HUDEP-2 (cell line): ENCODE measurements around the gene CPZ.
A peak's percentile ranks its signal among the peaks of the same experiment; 100 is the strongest.

Source experiments
- DNase-seq, 76 experiments: peaks; one replicate each; lab custom pipeline; 2025; ENCODE audit not compliant: unreplicated experiment in 76 of 76; lab: John Stamatoyannopoulos, UW

The CPZ gene

DNA sequence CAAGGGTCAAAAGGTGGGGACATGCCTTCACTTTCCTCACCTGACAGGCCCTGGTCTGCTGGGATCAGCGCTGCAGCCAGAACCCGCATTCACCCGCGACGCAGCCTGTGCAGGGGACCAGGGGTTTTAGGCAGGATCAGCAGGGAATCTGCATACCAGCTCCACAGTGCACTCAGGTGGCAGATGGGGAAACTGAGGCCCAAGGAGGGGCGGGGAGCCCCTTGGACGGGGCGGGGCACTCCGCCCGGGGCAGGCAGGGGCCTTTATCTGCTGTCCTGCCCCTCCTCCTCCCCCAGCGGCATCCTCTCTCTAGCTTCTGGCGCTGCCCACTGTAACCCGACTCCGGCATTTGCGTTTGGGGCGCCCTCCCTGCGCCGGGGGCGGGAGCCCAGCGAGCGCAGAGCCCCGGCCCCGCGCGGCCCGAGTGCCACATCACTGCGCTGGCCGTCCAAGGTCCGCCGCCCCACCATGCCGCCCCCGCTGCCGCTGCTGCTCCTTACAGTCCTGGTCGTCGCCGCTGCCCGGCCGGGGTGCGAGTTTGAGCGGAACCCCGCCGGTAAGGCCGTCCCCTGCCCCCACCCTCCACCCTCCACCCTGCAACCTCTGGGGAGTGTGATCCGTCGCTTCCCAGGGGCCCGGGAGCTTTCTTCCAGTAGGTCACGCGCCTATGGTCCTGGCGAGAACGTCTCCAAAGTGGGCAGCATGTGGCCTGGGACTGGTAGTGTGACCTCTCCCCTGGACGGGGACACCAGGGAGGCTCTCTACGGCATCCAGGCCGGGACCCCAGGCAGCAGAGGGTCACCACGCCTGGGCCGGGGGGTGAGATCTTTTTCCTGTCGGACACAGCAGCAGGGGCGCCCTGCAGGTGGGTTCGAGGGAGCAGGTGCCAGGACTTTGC, at the start of gene CPZ:
TSS of gene CPZ (plus strand) at position 400 of the 898 bp plus-strand sequence. CDS start at position 469, 69 bp downstream.
- DNase-seq: no peak

DNA sequence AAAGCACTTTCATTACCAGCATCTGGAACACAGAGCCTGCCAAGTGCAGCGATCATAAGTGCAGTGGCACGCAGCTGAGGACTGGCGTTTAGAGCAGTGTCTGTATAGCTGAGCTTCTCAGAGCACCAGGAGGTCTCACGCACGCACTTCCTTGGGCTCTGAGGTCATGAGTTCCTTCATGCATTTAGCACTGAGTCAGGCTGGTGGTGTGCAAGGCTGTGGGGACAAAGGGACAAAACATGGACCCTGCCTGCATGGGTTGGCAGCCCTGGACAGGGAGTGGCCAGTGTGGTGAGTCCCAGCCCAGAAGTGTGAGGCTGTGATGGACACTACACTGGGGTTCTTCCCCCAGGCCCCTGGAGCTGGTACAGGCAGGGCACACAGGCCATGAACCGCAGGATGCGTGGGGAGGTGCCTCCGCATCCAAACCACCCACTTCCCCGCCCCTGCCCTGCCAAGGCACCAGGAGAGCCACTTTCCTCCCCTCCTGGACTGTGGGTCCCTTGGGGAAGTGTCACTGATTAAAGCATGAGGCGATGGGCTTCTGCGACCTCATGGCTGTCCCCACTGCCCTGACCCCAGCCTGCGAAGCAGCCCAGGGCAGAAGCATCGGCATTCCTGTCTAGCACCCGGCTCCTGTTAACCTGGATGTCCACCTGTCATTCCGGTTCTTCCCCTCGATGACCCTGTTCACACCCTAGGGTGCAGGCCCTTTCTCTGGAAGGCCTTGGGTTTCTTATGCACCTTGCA, 49.6 kb upstream of the CPZ start:
- DNase-seq: no peak

DNA sequence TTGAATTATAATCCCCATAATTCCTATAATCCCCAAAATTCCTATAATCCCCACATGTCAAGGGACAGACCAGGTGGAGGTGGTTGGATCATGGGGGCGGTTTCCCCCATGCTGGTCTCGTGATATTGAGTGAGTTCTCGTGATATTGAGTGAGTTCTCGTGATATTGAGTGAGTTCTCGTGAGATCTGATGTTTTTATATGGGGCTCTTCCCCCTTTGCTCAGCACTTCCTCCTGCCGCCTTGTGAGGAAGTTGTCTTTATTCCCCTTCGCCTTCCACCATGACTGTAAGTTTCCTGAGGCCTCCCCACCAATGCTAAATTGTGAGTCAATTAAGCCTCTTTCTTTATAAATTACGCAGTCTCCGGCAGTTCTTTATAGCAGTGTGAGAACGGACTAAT, 48.9 kb upstream of the CPZ start:
- no peak for DNase-seq

DNA sequence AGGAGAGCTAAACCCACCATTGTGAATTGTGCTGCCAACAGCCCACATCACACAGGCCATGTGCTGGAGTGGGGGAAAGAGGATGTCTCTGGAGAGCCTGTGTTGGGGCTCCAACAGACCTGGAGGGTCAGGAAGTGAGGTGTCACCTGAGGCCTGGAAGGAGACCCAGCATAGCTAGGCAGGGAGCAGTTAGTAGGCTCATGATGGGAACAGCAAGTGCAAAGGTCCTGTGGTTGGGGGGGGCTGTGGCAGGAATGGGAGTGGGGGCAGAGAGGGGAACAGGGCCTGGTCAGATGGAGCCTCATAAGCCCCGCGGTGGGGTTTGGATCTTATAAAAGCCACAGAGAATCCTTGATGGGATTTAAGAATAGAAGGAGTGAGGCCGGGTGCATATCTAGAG, 48.3 kb upstream of the CPZ start:
- no peak for DNase-seq

DNA sequence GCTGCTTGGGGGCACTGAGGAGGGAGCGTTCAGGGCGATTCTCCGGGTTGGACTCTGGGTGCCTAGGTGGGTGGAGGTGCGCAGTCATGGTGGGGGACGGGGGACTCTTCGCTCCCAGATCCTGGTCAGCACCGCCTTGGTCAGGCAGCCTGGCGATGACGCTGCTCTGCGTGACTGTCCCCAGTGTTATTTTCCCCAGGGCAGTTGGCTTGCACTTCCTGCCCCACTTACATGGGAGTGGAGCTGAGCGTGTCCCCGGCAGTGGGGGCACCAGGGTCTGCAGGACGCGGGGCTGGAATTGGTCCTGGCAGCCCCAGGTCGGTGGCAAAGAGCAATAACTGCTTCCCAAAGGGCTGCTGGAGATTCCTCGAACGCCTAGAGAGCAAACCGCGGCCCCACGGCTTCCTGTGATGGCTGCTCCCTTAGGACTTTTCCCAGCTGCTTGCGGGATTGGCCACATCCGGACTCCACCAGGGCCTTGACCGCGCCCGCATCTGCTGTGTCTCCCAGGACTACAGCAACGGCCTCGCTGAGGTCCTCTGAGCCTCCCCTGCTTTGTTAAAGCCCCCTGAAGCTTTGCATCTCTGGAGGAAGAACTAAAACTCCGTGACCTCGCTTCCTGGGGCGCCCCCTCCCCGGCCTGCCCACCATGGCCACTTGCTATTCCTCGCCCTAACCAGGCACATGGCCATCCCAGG, 47.7 kb upstream of the CPZ start:
- no peak for DNase-seq

DNA sequence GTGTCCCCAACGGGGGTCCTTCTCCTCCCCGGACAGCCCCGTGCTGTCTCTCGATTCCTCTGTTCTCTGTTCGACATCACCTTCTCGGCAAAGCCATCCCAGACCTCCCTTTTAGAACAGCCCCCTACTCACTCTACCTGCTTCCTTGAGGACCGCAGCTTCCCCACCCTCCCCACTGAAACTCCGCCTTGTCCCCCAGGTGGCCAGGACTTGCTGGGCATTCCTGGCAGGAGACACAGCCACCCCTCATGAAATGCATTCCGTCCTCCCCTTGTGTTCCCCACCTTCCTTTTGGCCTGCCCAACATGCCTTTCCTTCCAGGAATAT, 47.2 kb upstream of the CPZ start:
- DNase-seq: no peak

DNA sequence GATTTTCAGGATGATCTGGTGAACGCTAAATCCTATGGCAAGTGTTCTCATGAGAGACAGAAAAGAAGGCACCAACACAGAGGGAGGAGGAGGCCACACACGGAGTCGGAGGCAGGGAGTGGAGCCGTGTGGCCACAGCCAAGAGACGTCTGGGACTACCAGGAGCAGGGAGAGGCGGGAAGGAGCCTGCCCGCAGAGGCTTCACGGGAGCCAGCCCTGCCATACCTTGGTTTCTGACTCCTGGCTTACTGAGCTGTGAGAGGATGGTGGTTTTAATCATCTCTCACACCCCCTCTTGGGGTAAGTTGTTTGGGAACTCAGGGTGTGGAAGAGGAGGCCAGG, 45.8 kb upstream of the CPZ start:
- DNase-seq: no peak

DNA sequence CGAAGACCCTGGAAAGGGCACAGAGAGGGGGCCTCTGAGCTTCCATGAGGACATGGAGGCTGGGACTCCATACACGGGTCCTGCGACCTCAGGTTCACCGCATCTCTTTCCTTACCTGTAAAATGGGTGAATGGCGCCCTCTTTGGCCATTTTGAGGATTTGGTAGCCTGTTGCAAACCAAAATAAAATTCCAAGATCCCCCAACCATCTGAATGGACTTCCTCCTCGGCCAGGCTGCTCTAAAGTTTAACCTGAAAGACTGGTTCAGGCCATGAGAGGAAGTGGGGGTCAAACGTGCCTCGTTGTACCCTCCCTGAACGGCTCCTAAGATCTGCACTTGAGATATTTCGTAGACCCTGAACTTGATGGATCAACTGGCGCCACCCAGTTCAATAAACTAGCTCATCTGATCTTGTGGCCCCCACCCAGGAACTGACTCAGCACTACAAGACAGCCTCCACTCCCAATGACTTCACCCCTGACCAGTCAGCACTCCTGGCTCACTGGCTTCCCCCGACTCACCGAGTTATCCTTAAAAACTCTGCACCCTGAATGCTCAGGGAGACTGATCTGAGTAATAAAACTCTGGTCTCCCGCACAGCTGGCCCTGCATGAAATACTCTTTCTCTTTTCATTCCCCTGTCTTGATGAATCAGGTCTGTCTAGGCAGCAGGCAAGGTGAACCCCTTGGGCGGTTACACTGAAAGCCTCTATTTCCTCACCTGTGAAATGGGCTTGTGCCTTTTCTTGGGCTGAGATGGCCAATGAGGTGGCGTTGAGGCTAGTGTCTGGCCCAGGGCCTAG, 45.3 kb upstream of the CPZ start:
- DNase-seq: peak in 3 of 76 experiments; percentile 2 to 3 (median 3)

DNA sequence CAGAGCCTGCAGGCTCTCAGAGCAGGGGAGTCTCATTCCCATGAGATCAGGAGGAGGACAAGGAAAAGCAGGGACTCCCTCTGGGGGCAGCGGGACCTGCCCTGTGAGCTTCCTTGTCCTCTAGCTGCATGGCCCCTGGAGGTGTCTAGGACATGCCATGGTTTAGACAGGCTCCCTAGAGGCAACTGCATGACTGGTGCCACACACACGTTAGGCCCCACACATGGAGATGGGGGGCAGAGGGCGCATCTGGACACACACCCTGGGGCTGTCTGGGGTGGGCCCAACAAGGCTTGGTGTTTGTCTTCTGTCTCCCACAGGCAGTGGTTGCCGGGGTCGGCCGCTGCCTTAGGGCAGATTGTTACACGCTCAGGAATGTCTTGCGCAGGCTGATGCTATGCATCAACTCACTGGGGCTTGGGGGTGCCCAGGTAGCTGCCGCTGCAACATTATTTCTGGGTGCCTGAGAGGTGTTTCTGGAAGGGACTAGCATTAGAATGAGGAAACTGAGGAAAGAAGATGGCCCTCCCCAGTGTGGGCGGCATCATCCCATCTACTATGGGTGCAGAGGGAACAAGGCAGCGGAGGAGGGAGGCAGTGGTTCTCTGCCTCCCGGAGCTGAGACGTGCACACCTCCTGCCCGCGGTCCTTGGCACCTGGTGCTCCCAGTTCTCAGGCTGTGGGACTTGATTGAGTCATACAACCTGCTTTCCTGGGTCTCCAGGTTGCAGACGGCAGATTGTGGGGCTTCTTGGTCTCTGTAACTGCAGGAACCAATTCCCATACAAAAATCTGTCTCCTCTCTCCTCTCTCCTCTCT, 44.4 kb upstream of the CPZ start:
- no peak for DNase-seq

DNA sequence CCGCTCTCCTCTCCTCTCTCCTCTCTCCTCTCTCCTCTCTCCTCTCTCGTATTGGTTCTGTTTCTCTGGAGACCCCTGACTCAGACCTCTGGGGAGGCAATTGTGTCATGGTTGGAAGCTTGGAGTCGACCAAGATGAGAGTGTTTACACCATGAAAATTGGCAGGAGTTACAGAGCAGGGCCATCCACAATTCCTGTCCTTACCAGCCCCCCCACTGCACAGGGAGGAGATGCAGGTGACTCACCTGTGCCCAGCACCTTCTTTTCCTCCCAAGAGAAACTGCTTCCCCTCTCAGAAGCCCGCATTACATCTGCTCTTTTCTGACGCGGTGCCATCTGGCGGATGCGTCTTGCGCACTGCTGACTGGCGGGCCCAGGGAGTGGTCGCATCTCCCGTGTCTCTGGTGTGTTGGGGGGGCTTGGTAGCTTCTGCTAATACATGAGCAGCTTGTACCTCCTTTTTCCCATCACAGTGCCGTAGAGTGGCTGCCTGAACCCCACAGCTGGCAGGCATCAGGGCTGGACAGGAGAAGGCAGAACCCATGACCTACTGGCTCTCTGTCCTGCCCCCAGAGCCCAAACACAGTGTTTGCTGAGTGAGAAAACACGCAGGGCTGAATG, 43.7 kb upstream of the CPZ start:
- no peak for DNase-seq

DNA sequence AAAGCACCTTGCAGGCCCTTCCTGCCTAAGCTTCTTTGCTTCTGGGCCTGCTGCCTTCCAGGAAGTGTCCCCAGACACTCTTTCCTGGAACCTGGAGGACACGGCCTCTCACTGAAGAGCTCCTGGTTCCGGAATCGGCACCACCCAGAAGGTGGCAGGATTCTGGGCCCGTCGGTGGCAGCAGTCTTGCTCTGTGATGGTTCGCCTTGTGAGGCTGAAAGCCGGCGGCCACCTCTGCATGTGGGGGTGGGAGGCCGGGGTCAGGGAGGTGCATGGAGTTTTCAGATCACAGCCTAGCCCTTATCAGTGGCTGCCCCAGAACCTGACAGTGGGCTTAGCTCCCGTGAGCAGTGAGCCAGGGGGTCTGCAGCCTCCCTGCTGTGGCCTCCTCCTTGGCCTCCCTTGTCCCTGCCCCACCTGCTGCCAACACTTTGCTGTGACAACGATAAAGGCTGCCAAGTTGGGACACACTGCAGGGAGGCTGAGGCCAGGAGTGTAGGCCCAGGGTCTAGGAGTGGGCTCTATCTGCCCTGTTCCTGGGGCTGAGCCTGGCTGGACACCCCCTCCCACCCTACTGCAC, 43.1 kb upstream of the CPZ start:
- no peak for DNase-seq

DNA sequence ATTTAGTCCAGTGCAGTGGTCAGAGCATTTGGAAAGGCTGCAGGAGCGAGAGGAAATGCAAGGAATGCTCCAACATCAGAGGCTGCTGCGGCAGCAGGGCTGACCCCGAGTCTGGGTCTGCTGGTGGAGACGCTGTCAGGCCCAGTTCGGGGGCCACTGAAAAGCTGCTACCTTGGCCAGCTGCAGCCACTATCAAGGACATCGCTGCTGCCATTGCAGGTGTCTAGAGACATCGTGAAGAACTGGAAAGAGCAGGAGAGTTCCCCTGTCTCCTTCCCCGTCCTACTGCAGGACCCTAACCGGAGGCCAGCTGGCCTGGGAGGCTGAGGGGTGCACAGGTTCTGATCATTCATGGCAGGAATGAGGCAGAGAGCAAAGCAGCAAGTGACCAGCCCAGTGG, 41.9 kb upstream of the CPZ start:
- no peak for DNase-seq

DNA sequence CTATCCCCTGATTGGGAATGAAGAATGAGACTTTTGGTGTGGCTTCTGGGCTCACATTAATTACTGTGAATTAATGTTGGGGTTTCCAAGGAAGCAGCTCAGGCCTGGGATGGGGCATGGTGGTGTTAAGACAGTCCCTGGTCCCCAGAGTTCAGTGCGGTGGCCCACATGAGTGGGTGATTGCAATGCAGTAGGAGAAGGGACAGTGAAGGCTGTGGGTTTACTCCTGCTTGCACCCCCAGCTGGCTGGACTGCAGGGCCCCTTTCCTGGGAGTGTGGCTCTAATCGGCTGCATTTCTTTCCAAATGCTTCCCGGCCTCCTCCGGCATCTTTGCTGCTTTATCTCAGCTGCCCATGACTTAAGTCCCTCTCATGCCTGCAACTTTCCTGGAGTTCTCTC, 40.5 kb upstream of the CPZ start:
- no peak for DNase-seq

DNA sequence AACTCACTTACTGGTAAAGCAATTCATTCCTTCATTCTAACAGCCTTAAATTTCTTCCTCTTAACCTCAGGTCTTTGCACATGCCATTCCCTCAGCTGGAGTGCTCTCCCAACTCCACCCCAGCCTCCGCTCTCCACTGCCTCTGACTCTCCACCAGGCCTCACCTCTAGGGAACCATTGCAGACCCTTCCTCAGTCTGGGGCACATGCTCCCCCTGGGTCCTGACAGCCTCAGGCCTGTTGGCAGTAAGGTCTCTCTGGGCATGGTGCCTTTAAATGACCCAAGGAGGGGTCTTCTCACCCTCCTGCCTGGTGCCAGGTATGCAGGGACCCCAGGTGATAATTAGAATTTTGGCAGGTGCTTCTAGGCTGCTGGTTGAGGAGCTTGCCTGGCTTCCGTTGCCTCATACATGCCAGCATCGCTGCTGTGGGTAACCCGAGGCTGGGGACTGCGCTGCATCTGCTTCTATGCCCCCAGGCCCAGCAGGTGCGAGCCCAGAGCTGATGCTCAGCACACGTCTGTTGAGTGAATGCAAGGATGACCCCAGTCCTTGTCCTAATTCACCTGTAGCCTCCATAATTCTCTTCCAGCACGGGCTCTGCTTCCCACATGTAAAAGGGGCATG, 39.9 kb upstream of the CPZ start:
- no peak for DNase-seq

DNA sequence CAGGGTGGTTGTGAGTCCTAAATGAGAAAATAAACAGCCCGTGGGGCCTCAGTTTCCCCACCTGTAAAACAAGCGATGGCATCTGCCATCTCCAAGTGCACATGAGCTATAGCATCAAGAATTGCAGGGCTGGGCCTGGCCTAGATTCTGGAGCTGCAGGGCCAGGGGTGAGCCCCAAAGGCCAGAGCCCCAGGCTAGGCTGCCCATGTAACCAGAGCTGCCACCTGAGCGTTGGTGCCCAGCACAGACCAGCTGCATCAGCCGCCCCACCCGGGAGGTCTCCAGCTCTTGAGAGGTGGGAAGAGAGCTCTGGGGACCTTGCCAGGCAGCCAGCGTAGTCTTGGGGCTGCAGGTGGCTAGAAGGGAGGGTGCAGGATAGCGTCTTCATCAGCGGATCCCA, 39.3 kb upstream of the CPZ start:
- DNase-seq: no peak

DNA sequence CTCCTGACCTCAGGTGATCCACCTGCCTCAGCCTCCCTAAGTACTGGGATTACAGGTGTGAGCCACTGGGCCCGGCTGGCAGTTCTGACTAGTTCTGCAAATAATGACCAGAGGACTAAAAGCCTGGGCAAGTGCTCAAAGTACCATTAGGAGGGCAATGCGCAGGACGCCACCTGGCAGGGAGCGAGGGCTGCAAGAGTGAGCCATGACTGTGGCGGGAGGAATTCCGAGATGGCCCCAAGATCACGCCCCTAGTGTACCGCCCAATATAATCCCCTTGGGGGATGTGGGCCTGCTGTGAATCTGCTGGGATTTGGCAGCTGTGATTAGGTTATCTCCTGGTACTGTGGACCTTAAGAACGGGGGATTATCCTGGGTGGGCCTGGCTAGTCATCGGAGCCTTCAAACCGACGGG, 38.6 kb upstream of the CPZ start:
- DNase-seq: no peak

DNA sequence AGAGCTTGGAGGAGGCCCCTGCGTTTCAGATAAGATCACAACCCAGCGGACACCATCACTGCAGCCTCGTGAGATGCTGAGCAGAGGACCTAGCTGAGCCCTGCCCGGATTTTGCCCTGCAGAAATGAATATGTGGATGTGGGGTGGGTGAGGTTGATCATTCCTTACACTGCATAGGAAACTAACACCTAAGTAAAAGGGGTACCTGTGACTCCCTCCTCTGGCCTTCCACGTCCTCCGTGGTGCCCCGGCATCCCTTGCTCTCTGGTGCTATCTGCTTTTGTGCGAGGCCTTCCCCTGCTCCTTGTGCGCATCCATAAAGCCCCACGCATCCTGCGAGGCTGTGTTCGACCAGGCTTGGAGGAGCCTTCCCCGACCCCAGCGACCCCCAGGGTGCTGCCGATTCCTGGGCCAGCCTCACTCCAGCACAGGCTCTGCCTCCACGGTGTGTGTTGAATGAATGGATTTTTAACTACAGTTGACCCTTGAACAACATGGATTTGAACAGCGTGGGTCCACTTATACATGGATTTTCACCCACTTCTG, 37.9 kb upstream of the CPZ start:
- DNase-seq: no peak

DNA sequence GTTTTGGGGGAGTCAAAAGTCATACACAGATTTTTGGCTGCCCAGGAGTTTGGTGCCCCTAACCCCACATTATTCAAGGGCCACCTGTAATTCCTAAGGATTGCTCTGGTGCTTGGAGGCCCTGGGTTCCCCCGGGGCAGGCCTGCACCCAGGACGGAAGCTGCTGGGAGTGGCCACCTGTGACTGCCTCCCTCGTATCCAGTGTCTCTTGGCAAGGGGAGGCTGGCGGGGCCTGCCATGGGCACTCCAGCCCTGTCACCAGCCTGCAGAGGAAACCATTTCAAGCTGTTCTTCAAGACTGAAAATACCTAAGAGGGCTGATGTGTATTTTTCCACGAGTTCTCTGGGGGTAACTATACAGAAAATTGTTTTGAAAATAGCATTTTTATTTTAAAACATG, 36.8 kb upstream of the CPZ start:
- no peak for DNase-seq
